Stimulated activated CD8-positive, alpha-beta memory T cell treated with anti-CD3 and anti-CD28 coated beads, Interleukin-4, amount 100 ng/mL, for 4 hours (primary cell): ENCODE results near the gene KCNS3.
"Not testable (repeated sequence)": the region's sequence is repeated elsewhere in the genome, so short reads cannot be mapped to it uniquely, and the experiment has no call there.

Experiments
- DNase-seq, 2 donors: peaks; one replicate each; pipeline ENCODE4 v3.0.0-alpha.2; 2020; ENCODE audit warnings: low read depth in 2 of 2, low spot score in 1 of 2

The KCNS3 gene

DNA sequence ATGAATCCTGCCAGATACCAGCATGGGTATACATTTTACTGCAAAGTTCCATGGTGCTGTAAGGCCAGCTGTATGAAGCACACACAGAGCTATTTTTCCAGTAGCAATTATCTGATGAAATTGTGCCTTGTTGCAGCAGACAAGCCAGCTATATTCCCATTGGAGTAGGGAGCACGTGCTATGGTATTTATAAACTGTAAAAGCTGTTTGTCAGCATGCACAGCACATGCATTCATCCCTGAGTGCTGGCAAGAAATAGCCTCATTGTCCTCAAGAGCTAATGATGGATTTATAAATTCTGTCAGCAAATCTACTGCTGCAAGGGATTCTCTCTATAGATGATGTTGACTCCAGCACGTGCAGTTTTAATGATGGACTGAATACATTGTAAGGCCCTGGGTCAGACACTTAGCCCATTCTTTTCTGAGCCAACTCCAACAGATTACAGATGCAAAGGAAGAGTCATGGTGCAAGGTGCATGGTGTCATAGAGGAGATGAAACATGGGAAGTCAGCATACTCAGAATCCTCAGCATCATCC, 61.7 kb downstream of the KCNS3 start:
- DNase-seq = no peak

DNA sequence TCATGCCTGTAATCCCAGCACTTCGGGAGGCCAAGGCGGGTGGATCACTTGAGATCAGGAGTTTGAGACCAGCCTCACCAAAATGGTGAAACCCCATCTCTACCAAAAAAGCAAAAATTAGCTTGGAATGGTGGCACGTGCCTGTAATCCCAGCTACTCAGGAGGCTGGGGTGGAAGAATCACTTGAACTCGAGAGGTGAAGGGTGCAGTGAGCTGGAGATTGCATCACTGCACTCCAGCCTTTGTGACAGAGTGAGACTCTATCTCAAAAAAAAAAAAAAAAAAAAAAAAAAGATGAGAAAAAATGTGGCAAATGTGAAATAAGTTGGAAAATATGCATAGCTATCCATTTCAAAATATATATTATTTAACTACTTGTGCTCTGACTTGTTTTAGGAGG, 65.0 kb downstream of the KCNS3 start:
- no peak for DNase-seq

DNA sequence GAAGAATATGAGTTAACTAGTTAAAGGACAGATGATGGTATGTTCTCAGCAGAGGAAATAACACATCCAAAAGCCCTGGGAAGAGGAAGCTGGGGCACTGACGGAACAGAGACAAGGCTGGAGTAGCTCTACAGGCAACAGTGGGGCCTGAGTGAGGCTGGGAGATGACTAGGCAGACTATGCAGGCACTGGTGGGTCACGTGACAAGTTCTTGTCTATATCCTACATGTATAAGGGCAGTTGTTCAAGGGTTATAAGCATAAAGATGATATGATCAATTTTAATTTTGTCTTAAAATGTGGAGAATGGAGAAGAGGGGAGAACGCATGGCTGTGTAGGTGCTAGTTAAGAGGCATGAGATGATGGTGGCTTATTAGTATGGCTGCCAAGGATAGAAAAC, 68.6 kb downstream of the KCNS3 start:
- no peak for DNase-seq

DNA sequence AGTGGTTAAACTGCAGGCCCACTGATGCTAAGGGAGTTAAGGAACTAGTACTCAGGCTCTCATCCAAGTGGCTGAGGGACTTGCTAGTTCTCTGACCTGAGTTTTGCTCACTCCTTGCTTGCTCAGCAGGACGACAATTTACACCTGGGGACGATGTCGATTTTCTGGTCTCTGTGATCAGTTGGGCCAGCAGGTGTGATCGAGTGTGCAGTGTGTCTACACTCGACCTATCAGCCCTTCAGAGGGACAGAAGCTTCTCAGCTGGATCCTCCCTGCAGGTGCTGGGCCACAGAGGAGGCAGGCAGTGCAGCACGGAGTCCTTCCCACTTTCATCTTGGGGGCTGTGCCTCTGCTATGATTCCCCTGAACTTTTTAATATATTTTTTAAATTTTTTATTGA, 71.5 kb downstream of the KCNS3 start:
- DNase-seq = no peak

DNA sequence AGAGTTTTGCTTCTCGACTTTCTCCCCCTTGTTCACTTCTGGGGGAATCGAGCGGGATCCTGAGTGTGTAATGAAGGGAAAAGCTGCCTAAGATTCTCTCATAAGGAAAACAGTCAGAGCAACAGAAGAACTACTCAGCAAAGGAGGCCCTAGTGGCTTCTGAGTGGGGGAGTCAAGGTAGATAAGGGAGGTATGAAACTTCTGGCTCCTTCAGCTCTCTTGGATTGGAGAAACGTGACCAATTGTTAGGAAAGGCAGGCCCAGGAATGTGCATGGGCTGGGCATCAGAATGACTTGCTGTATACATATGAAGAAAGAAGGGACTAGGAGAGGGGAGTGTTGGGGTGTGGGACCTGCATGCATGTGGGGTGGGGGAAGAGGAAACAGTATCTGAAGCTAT, 73.1 kb downstream of the KCNS3 start:
- DNase-seq = no peak

DNA sequence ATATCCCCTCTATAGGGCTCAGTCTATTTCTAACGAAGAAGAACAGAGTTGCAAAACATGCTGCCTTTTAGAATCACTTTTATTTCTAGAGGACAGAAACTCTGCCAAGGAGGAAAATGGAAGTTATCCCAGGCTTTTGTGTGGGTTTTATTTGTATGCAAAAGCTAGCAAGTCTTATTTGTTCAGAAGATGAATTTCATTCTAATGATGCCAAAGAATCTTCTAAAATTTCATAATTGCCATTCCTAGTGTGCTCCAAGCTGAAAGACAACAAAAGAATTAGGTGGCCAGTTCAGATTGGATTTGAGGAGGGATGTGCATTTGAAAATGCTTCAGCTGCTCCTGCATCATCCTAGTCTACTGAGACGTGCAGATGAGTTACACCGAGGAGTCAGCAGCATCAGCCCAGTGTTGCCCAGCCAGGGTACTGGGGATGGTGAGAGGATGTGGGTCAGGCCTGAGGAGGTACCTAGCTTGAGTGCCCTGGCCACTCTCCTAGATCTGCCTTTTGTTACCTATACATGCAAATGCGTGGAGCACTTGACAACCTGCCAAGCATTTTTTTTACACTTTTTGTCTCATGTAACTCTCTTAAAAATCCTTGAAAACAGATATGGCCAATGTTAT, 80.1 kb downstream of the KCNS3 start:
- no peak for DNase-seq

DNA sequence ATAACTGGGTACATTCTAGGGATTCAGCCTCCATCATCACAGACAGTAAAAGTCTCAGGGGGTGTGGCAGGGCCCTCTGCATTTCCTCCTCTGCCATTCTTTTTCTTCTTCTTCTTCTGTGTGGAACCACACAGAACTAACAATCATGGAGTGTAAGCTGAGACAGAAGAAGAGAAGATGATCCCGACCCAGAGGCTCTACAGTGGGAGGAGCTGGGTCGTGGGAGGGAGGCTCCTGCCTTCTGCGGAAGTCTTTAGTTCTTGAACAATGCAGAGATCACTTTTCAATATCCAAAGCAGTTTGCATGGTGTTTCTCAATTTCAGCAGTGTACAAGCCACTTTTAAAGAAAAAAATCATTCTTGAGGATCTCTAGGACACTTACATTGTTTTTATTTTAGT, 80.9 kb downstream of the KCNS3 start:
- DNase-seq = no peak

DNA sequence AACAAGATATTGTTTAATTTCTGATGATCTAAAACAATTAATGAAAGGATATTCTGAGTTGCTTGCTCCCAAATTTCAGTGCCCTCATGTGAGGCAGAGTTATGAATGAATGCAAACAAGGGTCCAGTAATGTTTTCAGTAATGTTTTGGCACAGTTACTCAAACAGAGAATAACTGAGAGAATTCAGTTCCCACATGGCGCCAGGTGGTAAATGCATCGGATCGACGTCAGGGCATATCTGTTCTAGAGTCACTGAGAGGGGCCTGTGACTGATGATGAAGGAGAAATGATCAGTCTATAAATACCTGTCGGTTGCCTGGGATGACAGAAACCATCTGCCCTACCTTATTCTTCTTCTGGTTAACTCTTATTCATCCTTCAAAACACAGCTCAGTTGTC, 81.4 kb downstream of the KCNS3 start:
- DNase-seq = no peak

DNA sequence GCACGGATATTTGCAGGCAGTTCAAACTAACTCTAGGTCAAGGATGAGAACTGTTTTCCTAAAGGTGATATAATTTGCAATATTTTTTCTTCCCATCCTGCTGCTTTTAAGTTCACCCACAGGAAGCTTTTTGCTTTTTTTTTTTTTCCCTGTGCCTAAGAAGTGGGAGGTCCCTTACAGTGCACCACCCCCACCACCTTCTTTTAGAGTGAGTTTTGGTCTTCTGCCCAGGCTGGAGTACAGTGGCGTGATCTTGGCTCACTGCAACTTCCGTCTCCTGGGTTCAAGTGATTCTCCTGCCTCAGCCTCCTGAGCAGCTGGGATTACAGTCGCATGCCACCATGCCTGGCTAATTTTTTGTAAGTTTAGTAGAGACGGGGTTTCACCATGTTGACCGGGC, 82.5 kb downstream of the KCNS3 start:
- no peak for DNase-seq

DNA sequence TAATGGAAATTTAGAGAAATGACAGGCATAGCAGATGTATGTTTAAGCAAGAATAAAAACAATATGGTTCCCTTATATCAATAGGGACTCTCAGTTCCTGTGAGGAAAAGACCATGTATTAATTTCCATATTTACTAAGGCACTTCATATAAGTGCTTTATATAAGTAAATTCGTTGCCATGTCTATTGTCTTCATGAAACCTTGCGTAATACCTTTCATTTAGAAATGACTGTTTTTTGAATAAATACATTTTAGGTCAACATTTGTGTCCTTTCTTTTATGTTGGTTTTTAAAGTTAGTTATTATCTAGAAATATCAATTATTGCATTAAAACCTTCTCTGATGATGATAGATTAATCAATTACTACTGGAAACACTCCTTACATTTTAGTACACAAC, 83.3 kb downstream of the KCNS3 start:
- no peak for DNase-seq

DNA sequence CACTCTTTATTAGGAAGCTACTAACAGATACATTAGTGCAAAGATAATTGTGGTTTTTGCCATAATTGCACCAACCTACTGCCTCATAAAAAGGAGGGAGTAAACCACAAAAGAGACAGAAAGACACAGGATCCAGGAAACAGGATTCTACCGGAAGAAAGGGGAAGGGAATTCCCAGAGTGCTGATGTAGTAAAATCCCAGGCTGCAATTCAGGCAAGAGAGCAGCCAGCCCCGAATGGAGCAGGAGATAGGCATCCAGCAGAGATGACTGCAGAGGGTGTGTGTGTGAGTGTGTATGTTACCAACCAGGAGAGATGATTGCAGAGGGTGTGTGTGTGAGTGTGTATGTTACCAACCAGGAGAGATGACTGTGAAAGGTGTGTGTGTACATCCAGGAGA, 84.4 kb downstream of the KCNS3 start:
- DNase-seq = no peak

DNA sequence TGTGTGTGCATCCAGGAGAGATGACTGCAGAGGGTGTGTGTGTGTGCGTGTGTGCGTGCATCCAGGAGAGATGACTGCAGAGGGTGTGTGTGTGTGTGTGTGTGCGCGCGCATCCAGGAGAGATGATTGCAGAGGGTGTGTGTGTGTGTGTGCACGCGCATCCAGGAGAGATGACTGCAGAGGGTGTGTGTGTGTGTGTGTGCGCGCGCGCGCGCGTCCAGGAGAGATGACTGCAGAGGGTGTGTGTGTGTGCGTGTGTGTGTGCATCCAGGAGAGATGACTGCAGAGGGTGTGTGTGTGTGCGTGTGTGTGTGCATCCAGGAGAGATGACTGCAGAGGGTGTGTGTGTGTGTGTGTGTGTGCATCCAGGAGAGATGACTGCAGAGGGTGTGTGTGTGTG, 85.1 kb downstream of the KCNS3 start:
- not testable (repeated sequence) for DNase-seq

DNA sequence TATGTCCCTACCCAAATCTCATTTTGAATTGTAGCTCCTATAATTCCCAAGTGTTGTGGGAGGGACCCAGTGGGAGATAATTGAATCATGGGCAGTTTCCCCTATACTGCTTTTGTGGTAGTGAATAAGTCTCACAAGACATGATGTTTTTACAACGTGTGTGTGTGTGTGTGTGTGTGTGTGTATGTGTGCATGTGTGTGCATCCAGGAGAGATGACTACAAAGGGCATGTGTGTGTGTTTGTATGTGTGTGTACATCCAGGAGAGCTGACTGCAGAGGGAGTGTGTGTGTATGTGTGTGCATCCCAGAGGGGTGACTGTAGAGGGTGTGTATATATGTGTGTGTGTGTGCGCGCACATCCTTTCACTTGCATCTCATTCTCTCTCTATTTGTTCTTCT, 86.7 kb downstream of the KCNS3 start:
- DNase-seq = no peak

DNA sequence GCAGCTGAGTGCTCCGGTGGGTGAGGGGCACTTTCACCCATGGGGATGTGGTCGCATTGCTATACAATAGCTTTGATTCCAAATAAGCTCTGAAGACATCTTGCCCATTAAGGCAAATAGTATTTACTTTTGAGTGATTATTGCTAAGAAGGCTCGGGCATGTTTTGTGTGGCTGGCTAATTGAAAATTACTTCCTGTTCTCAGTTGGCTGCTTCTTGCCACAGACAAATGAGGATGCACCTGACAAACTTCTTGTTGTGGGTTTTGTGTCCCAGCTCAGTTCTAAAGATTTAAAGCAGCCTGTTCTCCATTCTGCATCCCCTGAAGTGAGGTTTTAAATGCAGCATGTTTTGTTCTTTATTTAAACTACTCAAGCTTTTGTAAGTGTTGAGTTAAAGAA, 88.3 kb downstream of the KCNS3 start:
- no peak for DNase-seq

DNA sequence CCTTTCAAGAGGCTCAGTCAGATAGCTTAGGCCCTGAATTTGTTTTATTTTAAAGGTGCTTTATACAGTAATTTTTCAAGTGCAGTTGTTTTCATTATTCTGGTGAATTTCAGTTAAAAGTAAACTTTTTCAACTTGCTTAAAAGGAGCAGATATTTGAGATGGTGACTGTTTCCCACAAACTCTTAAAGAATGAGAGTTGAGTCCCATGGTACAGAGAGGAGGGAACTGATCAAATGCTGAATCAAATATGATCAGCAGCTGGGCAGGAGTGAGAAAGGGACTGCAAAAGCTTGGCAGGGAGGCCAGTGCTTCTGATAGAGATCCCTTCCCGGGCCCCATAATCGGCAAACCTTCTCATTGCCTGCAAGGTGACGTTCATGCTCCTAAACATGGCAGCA, 91.2 kb downstream of the KCNS3 start:
- no peak for DNase-seq

DNA sequence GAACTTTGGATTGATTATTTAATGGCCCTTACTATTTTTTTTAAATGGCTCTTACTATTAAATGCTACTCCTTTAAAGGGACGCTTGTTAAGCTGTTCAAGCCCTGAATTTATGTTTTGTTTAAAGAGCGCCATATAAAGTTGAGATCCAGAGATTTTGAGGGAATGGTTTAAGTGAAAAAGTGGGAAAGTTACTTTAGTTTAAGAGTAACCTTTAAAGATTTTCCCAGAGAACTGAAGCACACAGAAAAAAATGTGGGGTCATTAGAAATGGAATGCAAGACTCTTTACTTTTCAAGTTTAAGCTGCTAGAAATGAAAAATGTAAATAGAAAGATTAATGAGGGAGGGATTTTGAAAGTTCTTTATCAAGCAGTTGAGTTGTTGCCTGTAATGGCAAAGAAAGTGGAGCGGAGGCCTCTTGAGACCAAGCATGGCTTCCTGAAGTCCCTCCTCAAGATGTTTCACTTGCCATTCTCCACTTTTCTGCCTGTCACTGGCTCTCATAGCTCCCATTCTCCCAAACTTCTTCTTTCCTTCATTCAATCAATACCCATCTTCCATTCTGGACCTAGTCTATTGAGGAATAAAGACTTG, 93.2 kb downstream of the KCNS3 start:
- DNase-seq = no peak

DNA sequence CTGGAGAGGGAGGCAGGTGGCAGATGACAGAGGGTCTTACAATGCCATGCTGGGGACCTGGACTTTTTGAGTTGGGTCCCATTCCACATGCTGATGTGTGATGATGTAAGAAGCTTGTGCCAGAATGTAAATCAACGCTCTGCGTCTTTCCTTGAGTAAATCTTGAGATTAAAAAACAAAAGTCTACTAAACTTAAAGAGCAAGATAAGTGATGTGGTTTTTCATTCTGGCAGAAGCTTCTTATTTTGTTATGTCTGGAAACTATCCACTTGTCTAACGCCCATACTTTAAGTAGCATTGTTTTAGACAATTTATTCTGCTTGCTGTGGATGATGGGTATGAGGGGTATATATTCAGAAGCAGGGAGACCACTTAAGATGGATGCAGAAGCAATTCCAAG, 94.5 kb downstream of the KCNS3 start:
- DNase-seq = no peak

DNA sequence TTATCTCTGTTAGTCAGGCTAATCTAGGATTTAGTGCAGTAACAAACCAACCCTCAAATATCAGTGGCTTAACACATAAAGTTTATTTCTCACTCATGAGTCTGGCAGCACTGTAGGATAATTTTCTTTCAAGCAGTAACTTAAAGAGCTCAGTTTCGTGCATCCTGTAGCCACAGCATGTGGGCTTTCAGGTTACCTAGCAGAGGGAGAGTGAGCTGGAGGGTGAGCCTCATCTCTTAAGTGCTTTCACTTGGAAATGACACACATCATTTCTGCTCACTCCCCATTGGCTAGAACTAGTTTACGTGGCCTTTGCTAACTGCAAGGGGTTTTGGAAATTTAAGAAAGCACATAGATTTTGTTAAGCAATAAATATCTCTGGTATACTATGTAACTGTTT, 96.9 kb downstream of the KCNS3 start:
- no peak for DNase-seq

DNA sequence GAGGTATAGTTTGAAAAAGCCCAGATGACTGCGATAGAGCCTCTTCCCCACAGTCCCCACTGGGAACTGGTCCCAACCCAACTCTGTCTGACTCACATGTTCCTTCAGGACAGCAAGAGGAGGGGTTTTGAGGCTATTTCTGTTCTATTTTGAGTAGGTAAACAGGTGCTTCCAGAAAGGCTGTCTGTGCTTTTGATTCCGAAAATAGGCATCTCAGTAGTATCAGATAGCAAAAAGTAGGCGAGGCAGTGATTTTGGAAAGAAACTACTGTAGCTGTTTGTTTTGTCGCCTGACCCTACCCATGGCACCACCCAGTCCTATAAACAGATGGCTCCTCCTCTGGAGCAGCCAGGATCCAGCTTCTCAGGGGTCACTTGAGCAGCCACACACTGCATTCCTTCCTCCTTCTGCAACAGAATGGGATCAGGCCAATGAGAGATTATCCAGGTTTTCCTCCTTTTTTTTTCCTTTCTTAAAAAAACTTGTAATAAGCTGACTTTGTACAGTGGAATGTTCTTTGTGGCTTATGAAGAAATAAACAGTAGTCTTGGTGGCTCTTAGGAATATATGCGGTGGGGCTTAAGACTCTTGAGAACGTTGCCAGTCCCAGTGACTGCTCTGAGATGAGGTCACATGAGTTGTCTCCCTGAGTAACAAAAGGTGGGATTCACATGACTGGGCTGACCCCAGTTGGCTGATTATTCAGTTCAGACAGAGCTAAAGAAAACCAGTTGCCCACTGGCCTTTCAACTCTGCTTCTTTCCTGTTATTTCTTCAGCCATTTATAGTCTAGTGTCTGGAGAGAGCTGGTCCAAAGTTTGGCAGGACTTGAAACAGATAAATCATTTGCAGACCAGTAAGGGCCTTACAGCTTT, 98.6 kb downstream of the KCNS3 start:
- no peak for DNase-seq

DNA sequence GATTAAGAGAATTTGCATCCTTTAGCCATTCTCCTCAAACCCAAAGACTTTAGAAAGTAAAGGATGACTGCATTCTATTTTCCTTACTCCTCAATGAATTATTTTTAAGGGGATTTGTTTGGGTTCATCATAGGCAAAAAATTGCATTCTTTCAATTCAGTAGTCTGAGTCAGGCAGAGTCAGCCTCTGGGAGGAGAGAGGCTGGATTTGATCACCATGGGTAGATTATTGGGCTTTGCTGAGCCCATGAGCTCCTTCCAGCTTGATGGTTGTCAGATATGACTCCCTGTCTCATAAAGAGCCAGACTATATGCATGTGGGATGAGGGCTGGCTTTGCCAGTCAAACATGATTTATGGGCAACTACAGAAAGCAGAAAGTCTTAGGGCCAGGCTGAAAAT, 101.2 kb downstream of the KCNS3 start:
- no peak for DNase-seq

DNA sequence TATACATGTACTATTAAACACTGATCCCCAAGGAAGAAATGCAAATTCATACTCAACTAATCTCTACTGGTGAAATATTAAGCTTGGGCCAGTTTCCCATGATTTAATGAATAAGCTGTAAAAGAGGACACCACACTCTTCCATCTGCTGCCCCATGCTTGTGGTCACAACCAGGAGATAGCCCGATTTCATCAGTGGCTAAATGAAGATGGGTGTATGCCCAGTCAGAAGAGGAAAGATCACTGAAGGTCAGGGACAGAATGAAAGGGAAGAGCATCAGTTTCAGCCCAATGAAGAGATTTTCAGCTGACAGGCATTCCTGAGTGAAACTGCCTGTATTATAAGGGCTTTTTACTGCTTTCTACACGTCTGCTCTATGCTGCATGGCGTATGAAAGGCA, 103.5 kb downstream of the KCNS3 start:
- no peak for DNase-seq
